ENCODE measurements around the gene TMOD4. TPM values are rescaled to one million over a fixed set of nuclear protein-coding genes. Genes with fewer than 3 reads are reported as not detected.
"Not testable (repeated sequence)": the region's sequence is repeated elsewhere in the genome, so short reads cannot be mapped to it uniquely, and the experiment has no call there.

The TMOD4 gene
- total RNA-seq, 1 experiment from 2014 or later: not detected

DNA sequence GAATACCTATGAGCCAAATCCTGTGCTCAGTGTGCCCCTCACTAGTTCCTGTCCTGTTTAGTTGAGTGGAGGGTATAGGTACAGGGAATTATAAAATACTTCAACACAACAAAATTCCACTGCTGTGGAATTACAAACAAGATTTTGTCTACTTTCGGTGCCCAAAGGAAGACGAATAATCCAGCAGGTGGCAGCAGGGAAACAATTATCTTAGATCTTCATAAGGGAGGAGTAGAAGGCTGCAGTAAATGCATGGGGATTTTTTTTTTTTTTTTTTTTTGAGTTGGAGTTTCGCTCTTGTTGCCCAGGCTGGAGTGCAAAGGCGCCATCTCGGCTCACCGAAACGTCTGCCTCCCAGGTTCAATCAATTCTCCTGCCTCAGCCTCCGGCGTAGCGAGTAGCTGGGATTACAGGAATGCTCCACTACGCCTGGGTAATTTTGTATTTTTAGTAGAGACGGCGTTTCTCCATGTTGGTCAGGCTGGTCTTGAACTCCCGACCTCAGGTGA is 20.6 kb upstream of the TMOD4 start:
- peak; percentile 72 to 81 for DNase-seq
- peak overlapping the region; percentile 85 for H3K4me3 ChIP-seq
- no peaks in the 10 kb centered on the region for H3K9me3 ChIP-seq (ENCODE audit: insufficient read depth, low read depth)
- TF ChIP-seq, protein P1, sequence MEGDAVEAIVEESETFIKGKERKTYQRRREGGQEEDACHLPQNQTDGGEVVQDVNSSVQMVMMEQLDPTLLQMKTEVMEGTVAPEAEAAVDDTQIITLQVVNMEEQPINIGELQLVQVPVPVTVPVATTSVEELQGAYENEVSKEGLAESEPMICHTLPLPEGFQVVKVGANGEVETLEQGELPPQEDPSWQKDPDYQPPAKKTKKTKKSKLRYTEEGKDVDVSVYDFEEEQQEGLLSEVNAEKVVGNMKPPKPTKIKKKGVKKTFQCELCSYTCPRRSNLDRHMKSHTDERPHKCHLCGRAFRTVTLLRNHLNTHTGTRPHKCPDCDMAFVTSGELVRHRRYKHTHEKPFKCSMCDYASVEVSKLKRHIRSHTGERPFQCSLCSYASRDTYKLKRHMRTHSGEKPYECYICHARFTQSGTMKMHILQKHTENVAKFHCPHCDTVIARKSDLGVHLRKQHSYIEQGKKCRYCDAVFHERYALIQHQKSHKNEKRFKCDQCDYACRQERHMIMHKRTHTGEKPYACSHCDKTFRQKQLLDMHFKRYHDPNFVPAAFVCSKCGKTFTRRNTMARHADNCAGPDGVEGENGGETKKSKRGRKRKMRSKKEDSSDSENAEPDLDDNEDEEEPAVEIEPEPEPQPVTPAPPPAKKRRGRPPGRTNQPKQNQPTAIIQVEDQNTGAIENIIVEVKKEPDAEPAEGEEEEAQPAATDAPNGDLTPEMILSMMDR (conservative IDR thresholded peaks at IDR 0.05): peak; percentile 65
- no peak for TF ChIP-seq EZH2 (IDR thresholded peaks at IDR 0.05; ENCODE audit: low read depth)
- peaks cover 54% of the 10 kb centered on the region for H3F3A ChIP-seq (ENCODE audit: insufficient read depth, low read depth)
- no peaks in the 10 kb centered on the region for H3K27me3 ChIP-seq (ENCODE audit: insufficient read depth, low read depth)
- peak overlapping the region; percentile 97 for H3K4me2 ChIP-seq
- H4K20me1 ChIP-seq (ENCODE audit: insufficient read depth): peaks cover 18% of the 10 kb centered on the region
- TSS peak; percentile 29 for BruUV-seq (replicated peaks)
- 0 out of 2 replicates have a peak, but pooled peaks cover under 1% of the 10 kb centered on the region for H3K36me3 ChIP-seq (ENCODE audit: low read depth)
- H3K27ac ChIP-seq: peak overlapping the region; percentile 93
- POLR2A ChIA-PET (ENCODE audit: unreplicated experiment): no interaction called here
- peak overlapping the region; percentile 77 for H2AFZ ChIP-seq
- intact Hi-C loops (cut with micrococcal nuclease; ENCODE audit: unreplicated experiment): loop anchor here (2.0 to 10.0 kb wide), 5 partner anchors 146 to 838 kb away; partner anchors contain the start of genes CGN, S100A11 and TUFT1
- peaks cover 40% of the 10 kb centered on the region for H3K79me2 ChIP-seq (ENCODE audit: low read depth)
- peaks cover 31% of the 10 kb centered on the region for H3K4me1 ChIP-seq (replicated peaks; ENCODE audit: insufficient read depth)
- CTCF ChIA-PET: interaction anchor here (0.7 to 3.0 kb wide), 2 partner anchors 56 to 968 kb away, joined by 4 to 8 read pairs; no protein-coding TSS in a partner anchor
- no peaks in the 10 kb centered on the region for H3K9me2 ChIP-seq (ENCODE audit: insufficient read depth)

DNA sequence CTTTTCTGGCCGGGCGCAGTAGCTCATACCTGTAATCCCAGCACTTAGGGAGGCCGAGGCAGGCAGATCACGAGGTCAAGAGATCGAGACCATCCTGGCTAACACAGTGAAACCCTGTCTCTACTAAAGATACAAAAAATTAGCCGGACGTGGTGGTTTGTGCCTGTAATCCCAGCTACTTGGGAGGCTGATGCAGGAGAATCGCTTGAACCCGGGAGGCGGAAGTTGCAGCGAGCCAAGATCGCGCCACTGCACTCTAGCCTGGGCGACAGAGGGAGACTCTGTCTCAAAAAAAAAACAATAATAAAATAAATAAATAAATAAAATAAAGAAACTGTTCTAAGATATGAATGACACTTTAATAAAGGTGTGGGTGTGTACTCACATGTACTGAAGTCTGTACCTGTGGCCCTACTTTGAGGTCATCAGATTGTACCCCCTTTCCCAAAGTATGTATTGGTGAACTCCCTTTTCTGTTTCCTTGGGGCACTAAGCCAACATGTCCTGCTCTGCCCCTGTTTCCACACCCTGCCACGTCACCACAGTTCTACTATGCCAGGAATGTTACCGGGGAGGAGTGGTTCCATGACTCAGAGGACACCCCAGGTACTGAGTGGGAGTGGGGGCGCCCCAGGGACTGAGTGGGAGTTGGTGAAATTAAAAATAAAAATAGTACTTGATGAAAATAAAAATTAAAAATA is 19.3 kb upstream of the TMOD4 start:
- Histone ChIP-seq H3K4me1 (replicated peaks; ENCODE audit: insufficient read depth) (peaks cover 27% of the 10 kb centered on the region), H3K27ac (peak overlapping the region; percentile 93), H3K79me2 (ENCODE audit: low read depth) (peaks cover 27% of the 10 kb centered on the region), H3K4me3 (peak overlapping the region; percentile 85), H3F3A (ENCODE audit: insufficient read depth, low read depth) (peaks cover 59% of the 10 kb centered on the region), H3K4me2 (peak overlapping the region; percentile 97), H2AFZ (peak overlapping the region; percentile 80)
- not testable (repeated sequence) for H4K20me1 ChIP-seq (ENCODE audit: insufficient read depth); H3K27me3 ChIP-seq (ENCODE audit: insufficient read depth, low read depth); H3K36me3 ChIP-seq (ENCODE audit: low read depth); H3K9me2 ChIP-seq (ENCODE audit: insufficient read depth); BruUV-seq (replicated peaks); H3K9me3 ChIP-seq (ENCODE audit: insufficient read depth, low read depth)
- intact Hi-C loops (cut with micrococcal nuclease; ENCODE audit: unreplicated experiment): loop anchor here (2.0 to 10.0 kb wide), 5 partner anchors 147 to 840 kb away; partner anchors contain the start of genes CGN, S100A10, S100A11 and TUFT1
- CTCF ChIA-PET: interaction anchor here (0.6 to 3.0 kb wide), 4 partner anchors 41 to 146 kb away, joined by 3 to 8 read pairs (median 4); no protein-coding TSS in a partner anchor
- POLR2A ChIA-PET (ENCODE audit: unreplicated experiment): interaction anchor here (0.6 to 0.7 kb wide), 6 partner anchors 50 to 1008 kb away, joined by 3 to 26 read pairs (median 12); partner anchors contain the start of gene S100A11
- DNase-seq: peak; percentile 91 to 94

DNA sequence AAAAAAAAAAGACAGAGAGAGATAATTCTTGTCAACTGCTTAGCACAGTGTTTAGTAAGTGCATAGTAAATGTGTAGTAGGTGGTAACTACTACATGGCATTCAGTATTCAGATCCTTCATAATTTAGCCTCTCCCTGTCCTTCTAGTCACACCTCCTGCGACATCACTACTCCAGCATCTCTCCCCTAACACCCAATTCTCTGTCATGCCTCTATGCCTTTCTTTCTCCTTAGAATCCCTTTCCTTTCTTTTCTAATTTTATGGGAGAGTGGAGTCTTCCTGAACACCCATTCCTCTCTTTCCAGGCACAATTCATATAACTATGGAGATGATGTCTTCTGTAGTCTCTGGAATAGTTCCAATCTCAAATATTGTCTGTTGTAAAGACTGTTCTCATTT is 18.1 kb upstream of the TMOD4 start:
- H4K20me1 ChIP-seq (ENCODE audit: insufficient read depth): no peaks in the 10 kb centered on the region
- peak overlapping the region; percentile 93 for H3K27ac ChIP-seq
- ChIA-PET POLR2A (ENCODE audit: unreplicated experiment) (no interaction called here), CTCF (interaction anchor here (0.6 kb wide), 1 partner anchor 108 kb away, joined by 3 read pairs; no protein-coding TSS in a partner anchor)
- intact Hi-C loops (cut with micrococcal nuclease; ENCODE audit: unreplicated experiment): loop anchor here (2.0 to 10.0 kb wide), 3 partner anchors 351 to 841 kb away; partner anchors contain the start of genes S100A10, S100A11 and TUFT1
- peaks cover 25% of the 10 kb centered on the region for H3K79me2 ChIP-seq (ENCODE audit: low read depth)
- peak overlapping the region; percentile 97 for H3K4me2 ChIP-seq
- H3K36me3 ChIP-seq (ENCODE audit: low read depth): no peaks in the 10 kb centered on the region
- BruUV-seq (replicated peaks): no TSS peak
- H3K27me3 ChIP-seq (ENCODE audit: insufficient read depth, low read depth): no peaks in the 10 kb centered on the region
- DNase-seq: no peak
- no peaks in the 10 kb centered on the region for H3K9me3 ChIP-seq (ENCODE audit: insufficient read depth, low read depth)
- peaks cover 59% of the 10 kb centered on the region for H3F3A ChIP-seq (ENCODE audit: insufficient read depth, low read depth)
- no peaks in the 10 kb centered on the region for H3K9me2 ChIP-seq (ENCODE audit: insufficient read depth)
- H3K4me3 ChIP-seq: peak overlapping the region; percentile 85; the same call in 1 of the 2 replicates
- H3K4me1 ChIP-seq (replicated peaks; ENCODE audit: insufficient read depth): peaks cover 27% of the 10 kb centered on the region
- no peak overlapping the region for H2AFZ ChIP-seq
- TF ChIP-seq, protein P1 (conservative IDR thresholded peaks at IDR 0.05): no peak
- no peak for TF ChIP-seq EZH2 (IDR thresholded peaks at IDR 0.05; ENCODE audit: low read depth)

Data from PC-9 (cell line).